B cell (primary cell): Measurements from ENCODE around the gene CDC34.

ENCODE experiments used
- EZH2 ChIP-seq: IDR thresholded peaks from 2 replicates; pipeline ENCODE4 v1.6.1; 2012; ENCODE audit warnings: borderline replicate concordance, low read depth, mild to moderate bottlenecking, moderate library complexity, low read length; ENCODE audit not compliant: insufficient read depth, poor library complexity, severe bottlenecking
- TF ChIP-seq, protein P1 (sequence below): fragments of 200-600 bp; IDR thresholded peaks from one replicate; pipeline ENCODE4 v1.8.0; 2022; ENCODE audit warnings: antibody characterized with exemption, mild to moderate bottlenecking

DNA sequence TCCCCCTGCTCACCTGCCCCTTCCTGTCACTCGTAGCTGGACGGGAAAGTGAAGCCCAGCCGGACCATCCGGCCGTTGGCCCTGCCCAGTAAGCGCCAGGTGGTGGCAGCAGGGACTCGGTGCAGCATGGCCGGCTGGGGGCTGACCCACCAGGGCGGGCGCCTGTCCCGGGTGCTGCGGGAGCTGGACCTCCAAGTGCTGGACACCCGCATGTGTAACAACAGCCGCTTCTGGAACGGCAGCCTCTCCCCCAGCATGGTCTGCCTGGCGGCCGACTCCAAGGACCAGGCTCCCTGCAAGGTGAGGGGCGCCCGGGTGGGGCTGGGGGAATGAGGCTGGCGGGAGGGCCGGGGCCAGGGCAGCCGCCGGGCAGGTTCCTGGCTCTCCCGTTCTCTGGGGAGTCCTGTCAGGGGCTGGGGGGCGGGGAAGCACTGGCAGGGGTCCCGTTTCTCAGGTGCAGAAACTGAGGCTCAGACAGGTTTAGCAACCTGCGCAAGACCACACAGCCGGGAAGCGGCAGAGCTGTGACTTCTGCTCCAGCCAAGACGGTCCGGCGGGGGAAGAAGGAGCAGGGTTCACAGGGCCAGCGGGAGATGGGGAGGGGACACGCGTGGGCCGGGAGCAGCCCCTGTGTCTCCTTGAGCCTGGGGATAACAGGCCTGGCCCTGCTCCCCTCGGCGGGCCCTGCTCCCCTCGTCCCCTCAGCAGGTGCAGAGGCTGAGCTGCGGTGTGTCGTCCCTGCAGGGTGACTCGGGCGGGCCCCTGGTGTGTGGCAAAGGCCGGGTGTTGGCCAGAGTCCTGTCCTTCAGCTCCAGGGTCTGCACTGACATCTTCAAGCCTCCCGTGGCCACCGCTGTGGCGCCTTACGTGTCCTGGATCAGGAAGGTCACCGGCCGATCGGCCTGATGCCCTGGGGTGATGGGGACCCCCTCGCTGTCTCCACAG is 17.6 kb downstream of the CDC34 start:
- TF ChIP-seq, protein P1, sequence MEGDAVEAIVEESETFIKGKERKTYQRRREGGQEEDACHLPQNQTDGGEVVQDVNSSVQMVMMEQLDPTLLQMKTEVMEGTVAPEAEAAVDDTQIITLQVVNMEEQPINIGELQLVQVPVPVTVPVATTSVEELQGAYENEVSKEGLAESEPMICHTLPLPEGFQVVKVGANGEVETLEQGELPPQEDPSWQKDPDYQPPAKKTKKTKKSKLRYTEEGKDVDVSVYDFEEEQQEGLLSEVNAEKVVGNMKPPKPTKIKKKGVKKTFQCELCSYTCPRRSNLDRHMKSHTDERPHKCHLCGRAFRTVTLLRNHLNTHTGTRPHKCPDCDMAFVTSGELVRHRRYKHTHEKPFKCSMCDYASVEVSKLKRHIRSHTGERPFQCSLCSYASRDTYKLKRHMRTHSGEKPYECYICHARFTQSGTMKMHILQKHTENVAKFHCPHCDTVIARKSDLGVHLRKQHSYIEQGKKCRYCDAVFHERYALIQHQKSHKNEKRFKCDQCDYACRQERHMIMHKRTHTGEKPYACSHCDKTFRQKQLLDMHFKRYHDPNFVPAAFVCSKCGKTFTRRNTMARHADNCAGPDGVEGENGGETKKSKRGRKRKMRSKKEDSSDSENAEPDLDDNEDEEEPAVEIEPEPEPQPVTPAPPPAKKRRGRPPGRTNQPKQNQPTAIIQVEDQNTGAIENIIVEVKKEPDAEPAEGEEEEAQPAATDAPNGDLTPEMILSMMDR: no peak
- no peak for TF ChIP-seq EZH2
